ENCODE results near the gene PLOD1.
"Not testable (repeated sequence)": the region's sequence is repeated elsewhere in the genome, so short reads cannot be mapped to it uniquely, and the experiment has no call there.

Gene PLOD1
- total RNA-seq, result 4.3 reads per million, percentile 17 among the genes with 10 or more reads in this experiment

DNA sequence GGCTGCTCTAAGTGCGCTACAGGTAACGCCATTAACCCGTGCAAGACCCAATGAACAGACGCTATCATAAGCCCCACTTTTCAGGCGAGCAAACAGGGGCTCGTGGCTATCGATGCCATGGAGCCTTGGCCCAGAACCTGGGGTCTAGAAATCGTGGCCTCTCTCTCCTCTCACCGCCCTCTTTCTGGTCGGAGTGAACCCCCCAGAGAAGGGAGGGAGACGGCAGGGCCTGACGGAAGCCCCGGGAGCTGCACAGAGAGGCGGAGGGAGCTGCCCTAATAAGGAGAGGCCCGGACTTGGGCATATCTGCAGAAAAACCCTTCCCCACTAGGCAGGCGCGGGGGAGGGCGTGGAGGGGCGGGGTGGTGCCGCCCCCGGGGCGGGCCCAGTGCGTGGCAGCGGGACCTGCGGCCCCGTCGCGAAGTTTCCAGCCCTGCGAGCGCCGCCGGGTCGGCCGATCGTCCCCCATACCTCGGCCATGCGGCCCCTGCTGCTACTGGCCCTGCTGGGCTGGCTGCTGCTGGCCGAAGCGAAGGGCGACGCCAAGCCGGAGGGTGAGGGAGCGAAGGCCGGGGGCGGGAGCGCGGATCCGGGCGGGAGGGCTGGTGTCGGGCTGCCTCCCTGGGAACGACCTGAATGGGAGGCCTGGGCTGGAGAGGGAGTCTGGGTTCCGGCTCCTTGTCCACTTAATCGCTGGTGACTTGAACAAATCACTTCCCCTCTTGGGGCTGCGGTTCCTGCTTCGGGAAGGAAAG is at the start of gene PLOD1:
TSS of gene PLOD1 (plus strand) at position 416 of the 755 bp plus-strand sequence. CDS start at position 479, 63 bp downstream.
- DNase-seq, result peak; percentile 80

DNA sequence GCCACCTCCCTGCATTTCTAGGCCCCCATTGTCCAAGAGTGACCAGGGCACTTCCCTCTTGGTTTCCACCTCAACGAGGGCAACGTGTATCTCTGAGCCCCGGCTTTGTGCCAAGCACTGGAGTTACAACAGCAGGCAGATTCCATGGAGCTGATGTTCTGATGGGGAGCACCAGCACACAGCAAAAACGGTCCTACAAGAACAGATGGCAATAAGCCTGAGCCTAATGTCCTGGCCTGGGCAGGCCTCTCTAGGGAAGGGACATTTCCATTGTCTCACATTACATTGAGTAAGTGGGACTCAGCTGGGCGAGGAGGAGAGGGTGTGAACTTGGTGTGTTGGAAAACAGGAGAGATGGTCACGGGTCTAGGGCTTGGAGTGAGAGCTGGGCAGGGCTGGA is 48.6 kb upstream of the PLOD1 start:
- DNase-seq, result no peak

DNA sequence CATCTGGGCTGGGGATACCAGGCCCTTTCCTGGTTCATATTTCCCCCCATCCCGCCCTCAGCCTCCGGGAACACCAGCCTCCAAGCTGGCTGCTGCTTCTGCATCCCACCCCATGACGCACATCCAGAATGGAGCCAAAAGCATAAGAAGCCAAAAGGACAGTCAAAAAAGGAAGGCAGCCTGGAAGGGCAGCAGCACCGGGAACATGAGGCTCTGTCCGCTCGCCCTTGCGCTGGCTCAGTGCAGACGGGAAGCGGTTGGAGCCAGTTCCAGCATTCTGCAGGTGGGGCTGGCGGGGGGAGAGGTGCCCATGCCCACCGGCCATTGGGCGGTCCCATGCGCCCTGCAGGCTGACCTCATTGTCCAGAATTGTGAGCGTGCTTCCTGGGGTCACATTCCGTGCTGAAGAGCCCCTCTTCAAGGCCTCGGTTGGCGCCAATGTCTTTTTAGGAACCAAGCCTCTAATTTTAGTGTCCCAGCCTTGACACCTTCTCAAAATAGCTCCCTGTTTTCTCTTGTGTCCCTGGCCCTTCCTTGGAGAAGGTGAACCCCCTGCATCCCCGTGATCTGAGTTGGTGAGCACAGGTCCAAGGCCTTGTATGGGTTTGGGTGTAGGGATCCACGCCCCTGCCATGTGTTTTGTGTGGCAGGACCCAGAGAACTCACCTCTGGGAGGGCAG is 47.4 kb upstream of the PLOD1 start:
- DNase-seq, result no peak

DNA sequence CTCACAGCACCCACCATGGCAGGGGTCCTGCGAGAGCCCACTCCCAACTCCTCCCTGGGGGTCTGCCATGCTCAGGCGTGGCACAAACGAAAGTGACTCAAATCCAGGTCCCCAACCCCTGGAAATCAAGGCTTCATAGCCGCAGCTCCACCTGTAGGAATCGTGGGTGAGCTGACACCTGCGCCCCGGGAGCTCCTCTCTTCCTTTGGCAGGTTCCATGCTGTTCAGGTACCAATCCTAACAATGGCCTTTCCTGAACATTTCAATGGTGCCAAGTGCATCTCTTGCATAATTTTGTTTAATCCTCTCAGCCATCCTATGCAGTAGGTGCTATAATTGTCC is 46.9 kb upstream of the PLOD1 start:
- no peak for DNase-seq

DNA sequence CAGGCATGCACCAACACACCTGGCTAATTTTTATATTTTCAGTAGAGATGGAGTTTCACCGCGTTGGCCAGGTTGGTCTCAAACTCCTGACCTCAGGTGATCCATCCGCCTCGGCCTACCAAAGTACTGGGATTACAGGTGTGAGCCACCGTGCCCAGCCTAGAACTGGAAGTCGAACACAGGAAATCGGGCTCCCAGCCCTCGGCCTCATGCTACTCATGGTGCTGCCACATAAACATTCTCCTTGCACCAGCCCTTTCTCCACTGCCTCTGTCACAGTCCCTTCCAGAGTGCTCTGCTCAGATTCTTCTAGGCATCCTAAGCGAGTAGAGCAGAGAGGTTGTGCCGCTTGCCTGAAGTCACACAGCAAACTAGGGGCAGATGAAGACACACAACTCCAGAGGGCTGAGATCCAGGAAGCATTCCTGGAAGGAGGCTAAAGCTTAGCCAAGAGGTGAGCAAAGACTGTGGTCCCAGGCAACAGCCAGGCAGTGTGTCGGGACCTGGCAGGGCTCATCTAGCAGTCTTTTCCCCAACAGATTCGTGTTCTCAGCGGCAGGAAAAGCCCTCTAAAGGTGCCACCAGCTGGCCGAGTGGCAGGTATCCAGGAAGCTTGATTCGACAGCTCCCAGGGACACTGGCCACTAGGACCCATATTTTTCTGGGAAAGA is 46.2 kb upstream of the PLOD1 start:
- DNase-seq, result no peak

DNA sequence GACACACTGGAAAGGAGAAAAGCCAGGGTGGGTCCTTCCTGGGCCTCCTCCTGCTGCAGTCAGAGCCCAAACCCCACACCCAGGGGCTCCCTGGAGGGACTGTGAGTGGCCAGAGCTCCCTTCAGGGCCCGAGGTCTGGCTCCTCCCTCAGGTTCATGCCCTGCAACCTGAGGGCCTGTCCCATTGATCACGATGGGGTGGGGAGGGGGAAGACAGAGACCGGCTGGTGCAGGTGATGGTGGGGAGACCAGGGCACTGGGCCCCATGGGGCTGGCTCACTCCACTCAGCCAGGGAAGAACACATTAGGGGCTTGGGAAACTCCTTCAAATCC is 45.7 kb upstream of the PLOD1 start:
- DNase-seq, result no peak

DNA sequence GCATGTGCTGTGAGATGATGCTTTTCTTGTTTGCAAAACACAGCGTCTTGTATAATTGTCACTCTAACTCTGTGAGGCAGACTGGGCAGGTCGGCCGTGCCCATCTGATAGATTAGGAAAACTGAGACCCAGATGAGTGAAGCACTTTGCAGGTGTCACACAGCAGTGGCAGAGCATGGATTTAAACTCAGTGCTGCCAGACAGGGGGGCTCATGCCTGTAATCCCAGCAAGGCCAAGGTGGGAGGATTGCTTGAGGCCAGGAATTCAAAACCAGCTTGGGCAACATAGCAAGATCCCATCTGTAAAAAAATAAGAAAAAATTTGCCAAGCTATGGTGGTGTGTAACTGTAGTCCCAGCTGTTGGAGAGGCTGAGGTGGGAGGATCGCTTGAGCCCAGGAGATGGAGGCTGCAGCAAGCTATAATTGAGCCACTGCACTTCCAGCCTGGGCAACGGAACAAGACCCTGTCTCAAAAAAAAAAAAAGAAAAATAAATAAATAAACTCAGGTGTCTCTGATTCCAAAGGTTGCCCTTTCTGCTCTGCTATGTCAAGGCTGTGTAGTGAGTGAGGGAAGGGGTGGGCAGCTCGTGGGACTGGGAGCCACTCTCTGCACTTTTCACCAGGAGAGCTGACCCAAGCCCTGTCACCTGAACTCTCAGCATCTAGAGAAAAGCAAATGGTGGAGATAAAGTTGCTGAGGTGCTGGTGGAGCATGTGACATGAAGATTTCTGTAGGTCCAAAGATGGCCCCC is 42.9 kb upstream of the PLOD1 start:
- no peak for DNase-seq

DNA sequence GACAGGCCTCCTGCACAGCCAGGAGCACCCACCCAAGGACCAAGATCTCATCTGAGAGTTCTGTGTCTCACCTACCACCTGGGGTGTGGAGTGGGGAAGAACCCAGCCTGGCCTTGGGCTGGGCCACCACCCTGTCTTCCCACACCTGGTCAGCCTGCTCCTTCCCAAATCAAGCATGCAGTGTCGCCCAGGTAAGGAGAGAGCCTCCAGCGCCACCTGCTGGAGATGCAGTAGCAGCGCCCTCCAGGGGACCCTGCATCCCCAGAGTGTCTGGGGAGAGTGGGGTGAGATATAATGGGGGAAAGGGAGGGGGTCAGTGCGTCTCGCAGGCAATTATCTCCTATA is 40.6 kb upstream of the PLOD1 start:
- peak; percentile 69 for DNase-seq

DNA sequence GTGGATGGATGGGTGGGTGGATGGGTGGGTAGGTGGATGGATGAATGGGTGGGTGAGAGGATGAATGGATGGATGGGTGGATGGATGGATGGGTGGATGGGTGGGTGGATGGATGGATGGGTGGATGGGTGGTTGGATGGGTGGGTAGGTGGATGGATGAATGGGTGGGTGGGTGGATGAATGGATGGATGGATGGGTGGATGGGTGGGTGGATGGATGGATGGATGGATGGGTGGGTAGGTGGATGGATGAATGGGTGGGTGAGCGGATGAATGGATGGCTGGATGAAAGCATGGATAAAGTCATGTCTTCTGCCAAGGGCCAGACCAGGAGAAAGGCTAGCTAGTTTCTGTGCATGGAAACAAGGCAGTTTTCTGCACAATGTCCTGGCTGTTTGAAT is 40.0 kb upstream of the PLOD1 start:
- not testable (repeated sequence) for DNase-seq

DNA sequence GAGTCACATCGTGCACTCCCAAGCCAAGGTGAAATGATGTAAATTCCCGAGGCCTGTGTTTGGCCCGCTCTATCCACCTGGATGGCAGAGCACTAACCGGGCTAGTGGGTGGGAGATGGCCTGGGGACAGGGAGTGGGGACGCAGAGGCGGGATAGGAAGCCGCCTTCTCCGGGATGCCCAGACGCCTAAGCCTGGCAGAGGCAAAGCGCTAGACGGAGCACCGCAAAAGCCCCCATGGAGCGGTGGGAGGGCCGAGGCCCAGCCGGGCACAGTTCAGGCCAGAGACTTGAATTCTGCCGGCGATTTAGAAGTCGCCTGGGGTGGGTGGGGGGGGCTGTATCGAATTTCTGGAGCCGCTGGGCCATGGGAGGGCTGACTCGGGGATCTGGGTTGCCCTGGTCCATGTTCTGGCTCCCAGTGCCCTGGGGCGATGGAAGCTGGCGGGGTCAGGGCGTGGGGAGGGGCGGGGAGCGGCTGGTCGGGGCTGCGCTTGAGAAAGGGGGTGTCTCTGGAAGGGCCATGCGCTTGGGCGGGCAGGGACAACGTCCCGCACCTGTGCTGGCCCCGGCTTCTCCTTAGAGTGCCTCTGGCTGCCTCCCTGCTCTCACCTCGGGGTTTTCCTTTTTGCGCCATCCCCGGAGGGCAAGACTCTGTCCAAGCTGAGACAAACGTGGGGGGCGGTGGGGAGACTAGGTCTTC is 36.3 kb upstream of the PLOD1 start:
- DNase-seq, result no peak

DNA sequence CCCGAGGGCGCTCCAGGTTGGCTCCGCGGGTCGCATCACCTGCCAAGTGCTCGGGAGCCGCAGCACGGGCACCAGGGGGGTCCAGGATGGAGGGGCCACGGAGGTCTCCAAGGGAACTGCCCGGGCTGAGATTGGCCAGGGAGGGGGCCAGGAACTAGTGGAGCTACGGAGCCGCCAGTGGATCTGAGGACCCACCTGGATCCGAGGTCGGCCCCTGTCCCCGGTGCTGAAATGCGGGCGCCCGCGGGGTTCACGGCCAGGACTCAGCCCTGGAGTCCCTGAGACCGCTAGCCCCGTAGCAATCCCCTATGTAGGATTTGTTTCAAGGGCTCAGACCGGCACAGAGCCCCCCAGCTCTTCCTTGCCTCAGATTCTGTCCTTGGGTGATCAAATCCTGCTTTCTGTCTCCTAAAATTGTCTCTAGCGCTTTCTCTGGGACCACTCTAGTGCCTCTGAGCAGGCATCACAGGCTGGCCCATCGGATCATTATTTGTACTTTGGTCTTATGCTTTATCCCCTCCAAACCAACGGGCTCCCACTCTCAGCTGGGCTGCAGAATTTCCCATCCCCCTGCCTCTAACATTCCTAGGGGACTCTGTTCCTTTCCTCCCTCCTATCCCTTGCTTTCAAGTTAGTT is 35.6 kb upstream of the PLOD1 start:
- DNase-seq, result no peak

DNA sequence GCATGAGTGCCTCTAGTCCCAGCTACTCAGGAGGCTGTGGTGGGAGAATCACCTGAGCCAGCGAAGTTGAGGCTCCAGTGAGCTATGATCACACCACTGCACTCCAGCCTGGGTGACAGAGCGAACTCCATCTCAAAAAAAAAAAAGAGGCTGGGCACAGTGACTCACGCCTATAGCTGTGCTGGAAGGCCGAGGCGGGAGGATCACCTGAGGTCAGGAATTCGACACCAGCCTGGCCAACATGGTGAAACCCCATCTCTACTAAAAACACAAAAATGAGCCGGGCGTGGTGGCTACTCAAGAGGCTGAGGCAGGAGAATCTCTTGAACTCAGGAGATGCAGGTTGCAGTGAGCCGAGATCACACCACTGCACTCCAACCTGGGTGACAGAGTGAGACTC is 33.1 kb upstream of the PLOD1 start:
- not testable (repeated sequence) for DNase-seq

DNA sequence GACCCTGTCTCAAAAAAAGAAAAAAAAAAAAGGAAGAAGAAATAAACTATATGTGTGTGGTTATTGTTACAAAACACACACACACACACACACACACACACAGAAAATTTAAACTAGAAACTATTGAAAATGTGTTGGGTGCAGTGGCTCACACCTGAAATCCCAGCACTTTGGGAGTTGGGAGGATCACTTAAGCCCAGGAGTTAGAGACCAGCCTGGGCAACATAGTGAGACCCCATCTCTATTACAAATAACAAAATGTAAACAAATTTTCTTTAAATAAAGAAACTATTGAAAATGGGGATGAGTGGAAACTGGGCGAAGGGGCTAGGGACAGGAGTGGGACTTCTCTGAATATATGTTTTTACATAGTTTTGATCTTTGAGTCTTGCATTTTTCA is 31.3 kb upstream of the PLOD1 start:
- no peak for DNase-seq

DNA sequence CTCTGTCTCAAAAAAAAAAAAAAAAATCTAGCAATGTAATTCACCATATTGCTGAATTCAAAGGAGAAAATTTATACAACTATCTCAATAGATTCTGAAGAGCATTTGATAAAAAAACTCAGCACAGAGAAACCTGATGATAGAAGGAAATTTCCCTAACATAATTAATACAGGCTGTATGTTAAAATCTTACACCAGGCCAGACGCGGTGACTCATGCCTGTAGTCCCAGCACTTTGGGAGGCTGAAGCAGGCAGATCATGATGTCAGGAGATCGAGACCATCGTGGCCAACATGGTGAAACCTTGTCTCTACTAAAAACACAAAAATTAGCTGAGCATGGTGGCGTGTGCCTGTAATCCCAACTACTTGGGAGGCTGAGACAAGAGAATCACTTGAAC is 30.4 kb upstream of the PLOD1 start:
- not testable (repeated sequence) for DNase-seq

DNA sequence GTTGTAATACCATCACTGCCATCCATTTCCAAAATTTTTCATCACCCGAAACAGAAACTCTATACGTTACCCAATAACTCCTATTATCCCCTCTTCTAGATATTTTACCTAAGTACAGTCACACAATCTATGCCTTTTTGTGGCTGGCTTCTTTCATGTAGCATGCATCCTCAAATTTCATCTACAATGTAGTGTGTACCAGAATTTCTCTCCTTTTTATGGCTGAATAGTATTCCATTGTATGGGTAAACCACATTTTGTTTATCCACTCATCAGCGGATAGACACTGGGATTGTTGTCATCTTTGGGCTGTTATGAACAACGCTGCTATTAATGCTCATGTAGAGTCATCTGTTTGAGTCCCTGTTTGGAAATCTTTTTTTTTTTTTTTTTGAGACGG is 29.5 kb upstream of the PLOD1 start:
- DNase-seq, result no peak

DNA sequence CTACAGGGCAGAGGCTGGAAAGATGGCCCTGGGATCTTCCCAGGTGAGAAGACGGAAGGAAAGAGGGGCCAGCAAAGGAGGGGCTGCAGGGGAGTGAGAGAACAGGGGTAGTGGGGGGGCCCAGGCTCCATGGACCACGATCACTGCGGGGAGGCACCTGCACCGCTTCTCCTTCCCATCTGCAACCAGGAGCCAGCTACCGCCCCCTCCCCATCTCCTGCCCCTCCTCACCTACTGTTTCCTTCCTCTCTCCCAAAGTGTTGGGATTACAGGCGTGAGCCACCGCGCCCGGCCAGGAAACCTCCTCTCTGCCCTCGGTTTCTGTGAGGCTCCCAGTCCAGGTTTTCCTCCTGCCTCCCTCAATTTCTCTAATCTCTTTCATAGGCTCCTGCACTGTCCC is 27.6 kb upstream of the PLOD1 start:
- no peak for DNase-seq

DNA sequence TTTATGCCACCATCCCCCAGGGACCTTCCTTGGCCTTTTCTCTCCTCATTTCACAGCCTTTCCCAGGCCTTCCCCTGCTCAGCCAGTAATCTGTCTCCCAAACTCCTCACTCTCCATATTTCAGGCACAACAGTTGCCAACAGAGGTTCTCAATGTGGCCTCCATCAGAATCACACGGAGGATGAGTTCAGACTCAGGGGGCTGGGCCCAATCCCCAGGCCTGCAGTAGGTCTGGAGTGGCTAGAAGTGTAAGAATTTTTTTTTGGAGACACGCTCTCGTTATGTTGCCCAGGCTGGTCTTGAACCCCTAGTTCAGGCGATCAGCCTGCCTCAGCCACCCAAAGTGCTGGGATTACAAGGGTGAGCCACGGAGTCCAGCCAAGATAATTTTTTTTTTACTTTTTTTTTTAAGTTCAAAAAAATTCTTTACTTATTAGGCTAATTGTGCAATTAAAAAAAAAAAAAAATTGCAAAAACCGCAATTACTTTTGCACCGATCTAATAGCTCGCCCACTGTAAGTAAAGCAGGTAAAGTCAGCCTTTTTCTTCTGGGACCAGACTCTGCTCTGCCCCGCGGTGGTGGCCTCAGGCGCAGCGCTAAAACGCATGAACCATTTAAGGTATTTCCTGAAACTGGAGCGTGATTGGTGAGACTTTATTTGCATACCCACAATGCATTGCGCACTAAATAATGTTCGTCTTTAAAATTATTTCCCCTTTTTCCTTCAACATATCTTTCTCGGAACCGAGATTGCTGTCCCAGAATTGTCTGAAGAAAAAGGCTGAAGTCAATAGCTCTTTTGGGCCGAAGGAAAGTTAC is 27.0 kb upstream of the PLOD1 start:
- DNase-seq, result peak; percentile 84

DNA sequence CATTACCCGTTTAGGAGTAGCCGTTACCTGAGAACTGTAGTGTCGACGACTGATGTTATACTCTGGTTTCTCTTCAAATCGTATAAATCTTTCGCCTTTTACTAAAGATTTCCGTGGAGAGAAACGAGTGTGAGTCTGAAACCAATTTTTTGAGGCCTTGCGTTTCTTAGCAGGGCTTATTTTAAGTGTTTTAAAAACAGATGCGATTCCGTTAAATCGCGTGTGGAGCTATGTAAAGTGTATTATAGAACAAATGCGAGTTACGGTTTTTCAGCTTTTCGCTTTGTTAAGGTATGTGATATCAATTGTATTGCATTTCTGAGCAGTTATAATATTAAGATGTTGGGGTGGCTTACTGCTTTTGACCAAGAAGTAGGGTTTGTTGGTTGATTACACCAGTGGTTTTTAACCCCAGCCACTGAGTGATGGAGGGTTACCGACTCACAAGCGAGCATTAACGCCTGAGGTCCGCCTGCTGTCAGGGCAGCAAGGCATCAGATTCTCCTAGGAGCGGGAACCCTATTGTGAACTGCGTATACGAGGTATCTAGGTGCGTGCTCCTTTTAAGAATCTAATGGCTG is 26.3 kb upstream of the PLOD1 start:
- peak; percentile 46 for DNase-seq

DNA sequence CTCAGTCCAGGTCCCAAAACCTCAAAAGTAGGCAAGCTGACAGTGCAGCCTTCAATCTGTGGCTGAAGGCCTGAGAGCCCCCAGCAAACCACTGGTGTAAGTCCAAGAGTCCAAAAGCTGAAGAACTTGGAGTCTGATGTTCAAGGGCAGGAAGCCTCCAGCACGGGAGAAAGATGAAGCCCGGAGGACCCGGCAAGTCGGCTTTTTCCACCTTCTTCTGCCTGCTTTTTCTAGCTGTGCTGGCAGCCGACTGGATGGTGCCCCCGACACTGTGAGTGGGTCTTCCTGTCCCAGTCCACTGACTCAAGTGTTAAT is 23.6 kb upstream of the PLOD1 start:
- DNase-seq, result not testable (repeated sequence)

DNA sequence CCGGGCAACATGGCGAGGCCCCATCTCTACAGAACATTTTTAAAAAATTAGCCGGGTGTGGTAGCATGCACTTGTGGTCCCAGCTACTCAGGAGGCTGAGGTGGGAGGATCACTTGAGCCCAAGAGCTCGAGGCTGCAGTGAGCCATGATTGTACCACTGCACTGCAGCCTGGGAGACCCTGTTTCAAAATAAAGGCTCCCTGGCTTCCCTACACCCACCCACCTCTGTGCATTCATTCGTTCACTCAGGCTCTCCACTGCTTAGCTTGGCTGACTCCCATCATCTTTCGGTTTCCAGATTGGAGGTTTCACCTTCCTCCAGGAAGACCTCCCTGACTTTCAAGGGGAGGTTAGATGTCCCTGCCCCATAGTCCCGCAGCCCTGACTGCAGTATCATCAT is 22.5 kb upstream of the PLOD1 start:
- DNase-seq, result no peak

All from effector CD4-positive, alpha-beta T cell (primary cell).